Testis (tissue), 2 donors: Measurements from ENCODE around the gene SREBF2.

Experiments used
- CTCF ChIP-seq, 3 experiments: fragments of 450-650 bp in 2 of 3; fragments of 200-600 bp in 1 of 3; sonication (generic) in 1 of 3; IDR thresholded peaks; one replicate each; pipeline ENCODE4 v1.5.1; 2016 to 2019; ENCODE audit warnings: antibody characterized with exemption in 3 of 3, mild to moderate bottlenecking in 2 of 3, moderate library complexity in 1 of 3
- POLR2A ChIP-seq: fragments of 450-650 bp; IDR thresholded peaks from one replicate; pipeline ENCODE4 v1.6.1; 2017; ENCODE audit warnings: antibody characterized with exemption, mild to moderate bottlenecking, moderate library complexity

- TF ChIP-seq CTCF (IDR thresholded peaks at IDR 0.05) (no peak), POLR2A (no peak)
Measured at GRCh38 chr22:41915786-41916493, 83.0 kb downstream of the SREBF2 start.
